GM21423 (cell line): ENCODE data around the gene SIX2.

Experiments
- ATAC-seq: cut with Tn5 transposase; IDR thresholded peaks from one replicate; pipeline ENCODE4 v1.9.1; 2021; ENCODE audit warnings: mild to moderate bottlenecking, moderate library complexity; ENCODE audit not compliant: unreplicated experiment

Gene SIX2

GRCh38 chr2:45024097-45024496 is 14.8 kb upstream of the SIX2 start:
- no peak for ATAC-seq

DNA sequence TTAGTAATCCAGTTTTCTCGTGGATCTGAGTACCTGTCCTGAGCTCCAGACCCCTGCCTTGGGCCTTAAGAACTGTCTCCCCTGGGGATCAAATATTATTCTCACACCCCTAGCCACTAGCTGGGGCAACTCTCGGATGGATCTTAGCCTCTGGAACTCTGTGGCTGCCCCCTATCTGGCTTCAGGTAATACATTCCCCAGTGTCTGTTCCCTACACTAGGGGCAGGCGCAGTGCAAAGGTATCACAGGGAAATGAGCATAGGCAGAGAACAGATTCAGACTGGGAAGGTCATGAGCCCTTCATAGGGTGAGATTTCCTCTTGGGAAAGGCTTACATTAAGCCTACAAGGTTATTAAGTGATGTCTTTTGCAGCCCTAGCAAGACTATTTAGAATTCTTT is 11.2 kb upstream of the SIX2 start:
- ATAC-seq = no peak

DNA sequence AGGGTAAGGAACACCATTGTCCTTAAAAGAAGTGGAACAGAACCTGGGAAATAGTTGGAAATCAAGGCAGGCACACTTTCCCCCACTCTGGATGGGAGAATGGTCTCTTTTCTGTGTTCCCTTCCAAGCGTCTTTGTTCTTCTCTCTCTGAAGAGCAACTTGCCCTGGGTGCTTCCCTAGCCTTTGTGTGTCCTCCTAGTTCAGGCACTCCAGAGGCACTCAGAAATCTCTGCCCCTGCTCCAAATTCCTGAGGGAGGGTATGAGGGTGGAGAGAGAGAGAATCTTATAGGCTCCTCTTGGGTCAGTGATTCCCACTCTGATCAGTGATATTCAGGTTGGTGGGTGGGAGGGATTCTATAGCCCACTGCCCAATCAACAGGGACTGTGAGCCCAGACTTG is 8.8 kb upstream of the SIX2 start:
- ATAC-seq = no peak

GRCh38 chr2:45014831-45015230 is 5.6 kb upstream of the SIX2 start:
- ATAC-seq = no peak

DNA sequence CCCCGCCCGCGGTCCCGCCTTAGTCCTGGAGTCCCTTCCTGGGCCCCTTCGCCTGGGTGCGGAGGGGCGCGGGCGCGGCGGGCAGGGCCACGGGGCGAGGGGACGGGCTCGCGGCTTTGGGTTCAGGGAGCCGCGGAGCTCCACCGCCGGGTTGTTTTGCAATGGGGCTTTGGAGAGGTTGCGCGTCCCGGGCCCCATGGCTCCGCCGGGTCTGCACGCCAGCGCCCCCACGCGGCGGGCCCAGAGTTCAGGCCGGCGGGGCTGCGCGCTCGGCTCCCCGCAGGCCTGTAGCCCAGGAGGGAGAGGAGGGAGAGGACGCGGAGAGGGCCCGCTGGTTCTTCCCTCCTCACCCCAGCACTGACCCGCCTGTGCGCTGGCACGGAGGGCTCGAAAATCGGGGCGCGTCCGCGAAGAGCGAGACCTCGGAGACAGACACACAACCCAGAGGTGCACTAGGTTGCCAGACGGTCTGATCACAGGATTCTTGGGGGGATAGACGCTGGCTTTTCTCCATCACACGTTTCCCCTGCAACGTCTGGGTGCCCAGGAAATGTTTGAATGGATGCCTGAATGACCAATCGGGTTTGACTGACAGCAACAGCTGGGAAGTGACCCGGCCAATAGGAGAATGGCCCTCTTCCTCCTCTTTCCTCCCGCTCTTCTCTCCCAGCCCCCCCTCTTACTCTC is 4.9 kb upstream of the SIX2 start:
- ATAC-seq = no peak

GRCh38 chr2:45013229-45014015 is 4.2 kb upstream of the SIX2 start:
- ATAC-seq = no peak

DNA sequence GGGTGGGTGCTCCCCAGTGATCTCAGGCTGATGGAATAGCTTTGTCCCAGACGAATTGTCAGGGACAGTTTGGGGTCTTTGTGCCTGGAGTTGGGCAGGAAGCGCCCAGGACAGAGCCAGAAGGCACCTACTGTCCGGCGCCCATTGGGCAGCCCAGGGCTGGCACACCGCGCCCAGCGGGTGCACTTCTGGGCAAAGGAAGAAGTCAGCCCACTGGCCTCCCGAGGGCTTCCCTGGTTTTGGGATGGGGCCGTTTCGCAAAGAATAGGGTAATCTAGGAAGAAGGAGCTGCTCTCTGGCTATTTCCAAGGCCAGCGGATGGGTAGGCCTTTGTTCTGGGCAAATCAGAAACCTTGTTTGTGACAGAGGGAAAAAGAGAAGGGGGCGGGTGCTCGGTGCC is 3.5 kb upstream of the SIX2 start:
- ATAC-seq = no peak

- ATAC-seq = no peak
Measured at GRCh38 chr2:45011621-45012602, 2.7 kb upstream of the SIX2 start.

DNA sequence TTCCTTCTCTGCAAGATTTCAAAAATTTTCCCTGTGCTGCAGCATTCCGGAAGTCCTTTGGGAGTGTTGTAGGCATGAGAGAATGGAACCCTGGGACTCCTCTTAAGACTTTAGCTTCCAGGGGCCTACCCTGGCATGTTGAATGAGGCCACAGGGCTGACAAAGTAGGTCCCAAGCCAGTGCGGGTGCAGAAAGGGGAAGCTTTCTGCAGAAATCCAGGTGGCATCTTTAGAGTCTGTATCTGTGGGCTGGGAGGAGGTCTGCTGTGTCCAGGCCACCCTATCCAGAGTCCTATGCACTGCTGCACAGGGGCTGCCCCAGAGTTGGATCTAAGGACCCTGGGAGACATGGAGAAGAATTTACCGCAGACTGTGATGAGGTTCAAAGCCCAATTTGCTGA is 1.9 kb upstream of the SIX2 start:
- no peak for ATAC-seq

GRCh38 chr2:45010702-45011012 is 1.4 kb upstream of the SIX2 start:
- no peak for ATAC-seq

DNA sequence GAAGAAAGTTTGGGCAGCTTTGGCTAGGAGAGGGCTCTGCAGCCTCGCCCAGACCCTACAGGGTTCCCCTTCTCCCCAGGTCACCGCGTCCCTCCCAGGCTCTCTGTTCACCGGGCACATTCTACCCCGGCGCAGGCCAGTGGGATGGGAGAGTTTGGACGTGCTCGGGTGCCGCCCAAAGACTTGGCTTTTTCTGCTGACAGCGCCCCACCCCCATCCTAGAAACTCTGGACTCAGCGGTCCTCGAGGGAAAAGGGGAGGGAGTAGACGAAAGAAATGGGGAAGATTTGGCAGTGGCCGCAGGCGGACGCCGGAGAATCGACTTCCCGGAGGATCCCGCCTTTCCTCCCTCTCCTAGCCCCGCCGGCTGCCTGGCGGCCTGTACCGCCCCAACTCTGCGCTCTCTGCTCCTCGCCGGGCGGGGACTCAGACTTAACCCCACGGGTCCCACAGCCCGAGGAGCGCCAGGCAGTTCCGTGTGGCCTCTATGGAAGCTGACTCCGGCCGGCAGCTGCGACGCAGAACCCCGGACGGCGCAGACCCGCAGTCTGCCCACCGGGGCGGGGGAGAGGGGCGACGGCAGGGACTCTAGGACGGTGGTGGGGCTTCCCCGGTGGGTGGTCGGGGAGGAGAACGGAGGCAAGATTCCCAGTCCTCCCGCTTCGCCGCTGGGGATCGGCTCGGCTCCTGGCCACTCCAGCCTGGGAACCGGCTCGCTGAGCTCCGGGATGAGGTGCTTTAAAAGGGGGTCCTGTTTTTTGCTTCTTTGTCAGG is 863 bp upstream of the SIX2 start:
- ATAC-seq = no peak

DNA sequence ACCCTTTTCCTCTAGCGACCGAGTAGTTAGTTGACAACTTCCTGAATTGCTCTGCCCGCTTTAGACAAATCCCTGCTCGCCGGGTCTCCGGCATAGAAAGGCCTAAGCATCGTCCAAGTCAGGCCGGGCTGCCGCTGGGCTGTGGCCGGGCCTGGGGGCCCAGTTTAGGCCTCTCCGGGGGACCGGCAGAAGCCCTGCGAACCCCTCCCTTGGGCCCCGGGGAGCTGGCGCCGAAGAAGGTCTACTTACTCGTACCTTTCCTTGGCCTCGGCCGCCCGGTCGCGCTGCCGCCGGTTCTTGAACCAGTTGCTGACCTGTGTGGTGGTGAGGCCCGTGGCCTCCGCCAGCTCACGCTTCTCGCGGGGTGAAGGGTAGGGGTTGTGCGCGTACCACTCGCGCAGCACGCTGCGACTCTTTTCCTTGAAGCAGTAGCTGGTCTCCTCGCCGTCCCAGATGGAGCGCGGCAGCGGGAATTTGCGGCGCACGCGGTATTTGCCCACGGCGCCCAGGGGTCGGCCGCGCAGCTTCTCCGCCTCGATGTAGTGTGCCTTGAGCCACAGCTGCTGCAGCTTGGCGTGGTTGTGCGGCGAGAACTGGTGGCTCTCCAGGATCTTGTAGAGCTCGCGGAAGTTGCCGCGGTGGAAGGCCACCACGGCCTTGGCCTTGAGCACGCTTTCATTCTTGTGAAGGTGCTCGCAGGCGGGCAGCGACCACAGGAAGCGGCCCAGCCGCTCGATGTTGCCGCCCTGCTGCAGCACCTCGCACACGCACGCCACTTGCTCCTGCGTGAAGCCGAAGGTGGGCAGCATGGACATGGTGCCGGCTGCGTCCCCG is 739 bp downstream of the SIX2 start:
- no peak for ATAC-seq

GRCh38 chr2:45007961-45008295 is 1.3 kb downstream of the SIX2 start:
- no peak for ATAC-seq

DNA sequence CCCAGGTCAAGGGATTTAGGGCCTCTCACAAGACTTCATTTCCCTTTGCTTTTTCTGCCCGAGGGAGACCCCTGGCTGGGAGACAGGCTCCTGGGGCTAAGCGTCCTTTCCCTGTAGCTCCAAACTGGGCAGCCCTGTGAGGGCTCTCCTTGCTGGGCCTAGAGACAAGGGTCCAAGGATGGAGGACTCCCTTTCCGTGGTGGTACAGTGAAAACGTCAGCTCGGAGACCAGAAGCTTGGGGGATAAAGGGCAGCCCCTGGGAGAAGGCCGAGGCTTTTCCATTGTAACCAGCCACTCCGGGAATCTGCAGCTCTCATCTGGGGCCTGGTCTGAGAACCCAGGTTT is 2.3 kb downstream of the SIX2 start:
- ATAC-seq = no peak

GRCh38 chr2:45006041-45006941 is 3.0 kb downstream of the SIX2 start:
- ATAC-seq = no peak

DNA sequence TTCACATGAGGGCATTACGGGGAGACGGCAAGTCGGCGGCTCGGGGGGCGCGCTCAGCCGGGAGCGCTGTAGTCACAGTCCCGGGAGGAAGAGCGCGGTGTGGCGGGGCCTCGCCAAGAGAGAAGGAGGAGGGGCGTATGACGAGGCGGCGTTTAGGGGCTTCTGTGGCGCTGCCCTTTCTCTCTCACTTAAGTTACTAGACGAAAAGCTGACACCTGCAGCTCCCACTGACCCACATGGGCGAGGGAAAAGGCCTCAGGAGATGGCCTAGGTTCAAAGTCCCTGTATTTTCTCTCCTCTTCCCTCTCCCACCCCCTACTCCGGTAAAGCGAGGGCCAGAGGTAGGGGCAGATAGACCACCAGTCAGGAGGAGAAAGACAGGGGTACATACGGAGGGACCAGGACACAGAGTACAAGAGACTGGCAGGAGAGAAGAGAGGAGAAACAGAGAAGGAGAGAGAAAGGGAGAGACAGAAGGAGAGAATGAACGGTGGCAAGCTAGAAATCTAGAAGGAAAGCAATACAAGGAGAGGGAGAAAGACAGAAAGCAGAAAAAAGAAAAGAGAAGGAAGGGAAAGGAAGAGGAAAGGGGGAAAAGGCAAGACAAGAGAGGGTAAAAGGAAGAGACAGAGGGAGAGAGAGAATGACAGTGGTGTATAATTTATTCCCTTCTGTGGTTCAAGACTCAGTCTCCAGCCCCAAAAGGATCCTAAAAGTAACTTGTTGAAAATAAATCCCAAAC is 3.8 kb downstream of the SIX2 start:
- ATAC-seq = no peak

- no peak for ATAC-seq
Measured at GRCh38 chr2:45004562-45005191, 4.6 kb downstream of the SIX2 start.
